CD14-positive monocyte (primary cell): Measurements from ENCODE around the gene OR6C6. TPM values are rescaled to one million over a fixed set of nuclear protein-coding genes. Genes with fewer than 3 reads are reported as not detected.

Source experiments
- DNase-seq, 3 donors: peaks; one replicate each; pipeline ENCODE4 v3.0.0-alpha.2; 2011 to 2022
- H2AFZ ChIP-seq: 2 replicates; pipeline ENCODE4 v1.6.0; 2012; ENCODE audit warnings: mild to moderate bottlenecking, low read depth, low read length, inconsistent platforms; ENCODE audit not compliant: insufficient read depth, poor library complexity, severe bottlenecking
- H3K27ac ChIP-seq, 2 donors: 1 replicate in 1 of 2; 2 replicates in 1 of 2; pipeline ENCODE4 v1.5.1; 2012 to 2013; ENCODE audit warnings: low read length in 2 of 2, control low read depth in 1 of 2, inconsistent platforms in 1 of 2, low read depth in 1 of 2, mild to moderate bottlenecking in 1 of 2
- H3K27me3 ChIP-seq, 2 donors: one replicate each; pipeline versions ENCODE4 v1.6.0 to v1.6.1; 2011 to 2013; ENCODE audit warnings: low read length in 2 of 2; ENCODE audit not compliant: control insufficient read depth in 2 of 2, insufficient read depth in 2 of 2
- H3K36me3 ChIP-seq, 2 donors: replicated peaks in 1 of 2; 1 replicate in 1 of 2; 2 replicates in 1 of 2; pipeline versions ENCODE4 v1.5.1 to v1.6.1; 2012 to 2013; ENCODE audit warnings: low read length in 2 of 2, control low read depth in 1 of 2, inconsistent platforms in 1 of 2, mild to moderate bottlenecking in 1 of 2; ENCODE audit not compliant: insufficient read depth in 2 of 2, control insufficient read depth in 1 of 2
- H3K4me1 ChIP-seq, 2 donors: 1 replicate in 1 of 2; 2 replicates in 1 of 2; pipeline versions ENCODE4 v1.5.1 to v1.6.1; 2012 to 2013; ENCODE audit warnings: low read length in 2 of 2, control low read depth in 1 of 2, inconsistent platforms in 1 of 2, mild to moderate bottlenecking in 1 of 2, moderate library complexity in 1 of 2; ENCODE audit not compliant: insufficient read depth in 2 of 2, control insufficient read depth in 1 of 2
- H3K4me2 ChIP-seq: replicated peaks from 2 replicates; pipeline ENCODE3; 2012; ENCODE audit warnings: low read length, moderate library complexity, mild to moderate bottlenecking; ENCODE audit not compliant: poor library complexity, severe bottlenecking; ENCODE audit errors: extremely low read depth
- H3K4me3 ChIP-seq, 3 experiments: fragments of 200-600 bp in 1 of 3; sonication (generic) in 1 of 3; replicated peaks in 1 of 3; 1 replicate in 2 of 3; 2 replicates in 1 of 3; pipeline ENCODE4 v1.5.1; 2011 to 2013; ENCODE audit warnings: low read length in 3 of 3, mild to moderate bottlenecking in 3 of 3, control low read depth in 2 of 3, low read depth in 2 of 3, inconsistent platforms in 1 of 3, moderate library complexity in 1 of 3
- H3K79me2 ChIP-seq: 2 replicates; pipeline ENCODE4 v1.6.0; 2012; ENCODE audit warnings: mild to moderate bottlenecking, control low read depth, inconsistent platforms, low read length, moderate library complexity; ENCODE audit not compliant: insufficient read depth
- H3K9ac ChIP-seq: 2 replicates; pipeline ENCODE4 v1.6.0; 2017; ENCODE audit warnings: low read length, mild to moderate bottlenecking; ENCODE audit not compliant: insufficient read depth, poor library complexity, severe bottlenecking
- H3K9me3 ChIP-seq, 2 donors: replicated peaks in 1 of 2; 1 replicate in 1 of 2; 2 replicates in 1 of 2; pipeline versions ENCODE4 v1.5.1 to v1.6.1; 2012 to 2013; ENCODE audit warnings: low read length in 2 of 2, control low read depth in 1 of 2; ENCODE audit not compliant: control insufficient read depth in 1 of 2, insufficient read depth in 1 of 2
- H4K20me1 ChIP-seq: 2 replicates; pipeline ENCODE4 v1.6.0; 2012; ENCODE audit warnings: mild to moderate bottlenecking, low read length, control low read depth, moderate library complexity; ENCODE audit not compliant: insufficient read depth
- H3K27ac Mint-ChIP-seq, 7 donors: one replicate each; pipeline ENCODE4 v1.8.0; 2020; ENCODE audit warnings: mild to moderate bottlenecking in 7 of 7, mixed read lengths in 7 of 7, moderate library complexity in 6 of 7, inconsistent platforms in 2 of 7
- H3K27me3 Mint-ChIP-seq, 3 donors: one replicate each; pipeline ENCODE4 v1.8.0; 2021 to 2022; ENCODE audit warnings: low read depth in 3 of 3, mild to moderate bottlenecking in 3 of 3, mixed read lengths in 3 of 3, moderate library complexity in 3 of 3, inconsistent platforms in 1 of 3
- H3K36me3 Mint-ChIP-seq, 2 donors: one replicate each; pipeline ENCODE4 v1.8.0; 2020; ENCODE audit warnings: mixed read lengths in 2 of 2, inconsistent platforms in 1 of 2, mild to moderate bottlenecking in 1 of 2
- H3K4me1 Mint-ChIP-seq: one replicate; pipeline ENCODE4 v1.8.0; 2020; ENCODE audit warnings: mild to moderate bottlenecking, mixed read lengths
- H3K4me3 Mint-ChIP-seq, 2 donors: one replicate each; pipeline ENCODE4 v1.8.0; 2020; ENCODE audit warnings: mild to moderate bottlenecking in 2 of 2, mixed read lengths in 2 of 2, moderate library complexity in 1 of 2
- H3K9me3 Mint-ChIP-seq, 7 donors: one replicate each; pipeline ENCODE4 v1.8.0; 2020 to 2022; ENCODE audit warnings: mixed read lengths in 7 of 7, mild to moderate bottlenecking in 6 of 7, moderate library complexity in 6 of 7, inconsistent platforms in 2 of 7
- WGBS: methylation state at CpG from one replicate; pipeline ENCODE4 v1.1.5; 2013; ENCODE audit warnings: missing lambda C conversion rate; ENCODE audit not compliant: insufficient coverage; 5-methylcytosine and 5-hydroxymethylcytosine counted together
- intact Hi-C, 2 donors: fragments of 100-400 bp; cut with micrococcal nuclease; formaldehyde crosslinking; loops; one replicate each; pipeline versions ENCODE4 v1.15.0 to v1.15.1; 2023
- polyA plus RNA-seq, 3 donors: library from polyadenylated mRNA; depleted of rRNA in 1 of 3; unstranded in 2 of 3; stranded (reverse) in 1 of 3; fragments of 300-500 nt in 2 of 3; fragments of >200 nt in 1 of 3; fragmentation: Illumina TruSeq in 2 of 3; gene quantifications; 1 replicate in 2 of 3; 2 replicates in 1 of 3; pipeline ENCODE4 v1.2.3, GENCODE V29; 2012 to 2021
- TF ChIP-seq, protein P1 (sequence below): fragments of 200-600 bp; IDR thresholded peaks from one replicate; pipeline ENCODE4 v1.8.0; 2022; ENCODE audit warnings: antibody characterized with exemption, mild to moderate bottlenecking

Gene OR6C6
- polyA plus RNA-seq, 3 donors: not detected

DNA sequence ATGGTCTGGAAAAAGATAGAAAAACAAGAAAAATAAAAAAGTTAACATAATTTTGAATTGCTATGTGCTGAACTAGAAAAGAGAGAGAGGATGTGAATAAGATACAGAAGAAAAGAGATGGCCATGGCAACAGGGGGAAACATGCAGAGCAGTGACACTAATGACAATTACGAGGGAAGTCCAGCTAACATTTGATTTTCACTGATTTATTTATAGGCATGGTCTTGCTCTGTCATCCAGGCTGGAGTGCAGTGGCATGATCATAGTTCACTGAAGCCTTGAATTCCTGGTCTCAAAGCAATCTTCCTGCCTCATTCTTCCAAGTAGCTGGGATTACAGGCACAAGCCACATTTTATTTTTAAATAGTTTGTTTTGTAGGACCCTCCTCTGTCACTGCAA is 50.2 kb downstream of the OR6C6 start:
- H3K4me3 Mint-ChIP-seq: no peak overlapping the region
- Histone ChIP-seq H3K4me2 (no peak overlapping the region), H3K36me3 (no peaks in the 10 kb centered on the region), H2AFZ (no peak overlapping the region), H3K9me3 (no peaks in the 10 kb centered on the region), H3K4me1 (no peaks in the 10 kb centered on the region), H3K4me3 (no peak overlapping the region), H3K79me2 (no peaks in the 10 kb centered on the region), H3K27me3 (peaks cover 0 to 2% of the 10 kb centered on the region in 2 donors), H3K9ac (no peak overlapping the region), H3K27ac (no peak overlapping the region), H4K20me1 (no peaks in the 10 kb centered on the region)
- H3K4me1 Mint-ChIP-seq: no peaks in the 10 kb centered on the region
- peaks cover 0 to 3% (median 0%) of the 10 kb centered on the region in 7 donors for H3K9me3 Mint-ChIP-seq
- intact Hi-C loops: no loop called here
- TF ChIP-seq, protein P1, sequence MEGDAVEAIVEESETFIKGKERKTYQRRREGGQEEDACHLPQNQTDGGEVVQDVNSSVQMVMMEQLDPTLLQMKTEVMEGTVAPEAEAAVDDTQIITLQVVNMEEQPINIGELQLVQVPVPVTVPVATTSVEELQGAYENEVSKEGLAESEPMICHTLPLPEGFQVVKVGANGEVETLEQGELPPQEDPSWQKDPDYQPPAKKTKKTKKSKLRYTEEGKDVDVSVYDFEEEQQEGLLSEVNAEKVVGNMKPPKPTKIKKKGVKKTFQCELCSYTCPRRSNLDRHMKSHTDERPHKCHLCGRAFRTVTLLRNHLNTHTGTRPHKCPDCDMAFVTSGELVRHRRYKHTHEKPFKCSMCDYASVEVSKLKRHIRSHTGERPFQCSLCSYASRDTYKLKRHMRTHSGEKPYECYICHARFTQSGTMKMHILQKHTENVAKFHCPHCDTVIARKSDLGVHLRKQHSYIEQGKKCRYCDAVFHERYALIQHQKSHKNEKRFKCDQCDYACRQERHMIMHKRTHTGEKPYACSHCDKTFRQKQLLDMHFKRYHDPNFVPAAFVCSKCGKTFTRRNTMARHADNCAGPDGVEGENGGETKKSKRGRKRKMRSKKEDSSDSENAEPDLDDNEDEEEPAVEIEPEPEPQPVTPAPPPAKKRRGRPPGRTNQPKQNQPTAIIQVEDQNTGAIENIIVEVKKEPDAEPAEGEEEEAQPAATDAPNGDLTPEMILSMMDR: no peak
- H3K27me3 Mint-ChIP-seq: peaks cover 2 to 6% (median 6%) of the 10 kb centered on the region in 3 donors
- WGBS: 80% methylated on average over 1 of the region's 1 CpG
- H3K36me3 Mint-ChIP-seq: no peaks in the 10 kb centered on the region
- H3K27ac Mint-ChIP-seq: no peak overlapping the region
- DNase-seq: no peak

DNA sequence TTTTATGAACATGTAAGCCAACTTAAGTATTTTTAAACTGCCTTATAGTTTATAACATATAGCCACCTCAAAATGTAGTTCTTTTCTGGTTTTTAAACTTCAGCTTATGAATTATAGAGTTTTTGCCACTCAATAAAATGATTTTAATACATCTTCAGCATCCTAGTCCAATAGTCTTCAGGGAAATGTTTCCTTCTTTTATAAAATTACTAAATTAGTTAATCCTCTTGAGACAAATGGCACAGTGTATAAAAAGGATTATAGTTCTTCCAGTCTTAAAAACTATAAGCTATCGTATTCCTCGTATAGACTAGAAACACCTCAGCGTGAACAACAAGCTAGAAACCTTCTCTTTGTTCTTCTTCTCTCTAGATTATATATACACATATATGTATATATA is 52.1 kb downstream of the OR6C6 start, which contains the start of gene OR6C74:
Gene OR6C74, plus strand, starts transcription at position 301 of the 400 bp plus-strand sequence. CDS start 2,679 bp downstream, outside the sequence.
- no peaks in the 10 kb centered on the region for H3K36me3 Mint-ChIP-seq
- Histone ChIP-seq H3K27ac (no peak within 1 kb of the TSS), H3K4me3 (no peak within 1 kb of the TSS), H4K20me1 (no peaks in the 10 kb centered on the region), H3K4me2 (no peak within 1 kb of the TSS), H3K9me3 (no peaks in the 10 kb centered on the region), H3K4me1 (no peaks in the 10 kb centered on the region), H3K9ac (no peak within 1 kb of the TSS), H3K27me3 (peaks cover 0 to 2% of the 10 kb centered on the region in 2 donors), H3K79me2 (no peaks in the 10 kb centered on the region), H3K36me3 (no peaks in the 10 kb centered on the region), H2AFZ (no peak within 1 kb of the TSS)
- no peak within 1 kb of the TSS for H3K4me3 Mint-ChIP-seq
- peaks cover 2 to 6% (median 6%) of the 10 kb centered on the region in 3 donors for H3K27me3 Mint-ChIP-seq
- H3K27ac Mint-ChIP-seq: no peak within 1 kb of the TSS
- TF ChIP-seq, protein P1: no peak
- peaks cover 0 to 3% (median 0%) of the 10 kb centered on the region in 7 donors for H3K9me3 Mint-ChIP-seq
- no CpG with 5 or more reads among the region's 3 CpGs for WGBS
- no peaks in the 10 kb centered on the region for H3K4me1 Mint-ChIP-seq
- intact Hi-C loops: no loop called here
- DNase-seq: no peak

Other genes starting within 250 kb of the OR6C6 start
- not detected for gene OR9K2, start 170.2 kb downstream of the OR6C6 start, polyA plus RNA-seq
- not detected for gene OR10A7, start 75.5 kb downstream of the OR6C6 start, polyA plus RNA-seq
- not detected for gene OR6C74, start 52.0 kb downstream of the OR6C6 start, polyA plus RNA-seq
- gene OR6C1, start 17.8 kb upstream of the OR6C6 start, polyA plus RNA-seq: not detected
- not detected for gene OR6C3, start 34.2 kb upstream of the OR6C6 start, polyA plus RNA-seq
- not detected for gene OR6C75, start 66.4 kb upstream of the OR6C6 start, polyA plus RNA-seq
- not detected for gene OR6C65, start 104.0 kb upstream of the OR6C6 start, polyA plus RNA-seq
- gene OR6C76, start 129.7 kb upstream of the OR6C6 start, polyA plus RNA-seq: not detected
- gene OR6C2, start 147.5 kb upstream of the OR6C6 start, polyA plus RNA-seq: under 1 TPM in 1 of 3 donors, not detected in 2; 0.18 TPM
- gene OR6C70, start 173.6 kb upstream of the OR6C6 start, polyA plus RNA-seq: not detected
- gene OR6C68, start 195.8 kb upstream of the OR6C6 start, polyA plus RNA-seq: not detected